Neural cell (in vitro differentiated cells): Measurements from ENCODE around the gene ASTN1. TPM values are rescaled to one million over a fixed set of nuclear protein-coding genes. Genes with fewer than 3 reads are reported as not detected.

ENCODE experiments used
- H2AFZ ChIP-seq: fragments of 200-600, 300-800 bp; sonication (generic), shearing (Covaris generic); 2 replicates; pipeline ENCODE4 v1.6.0; 2014; ENCODE audit warnings: low read depth, mild to moderate bottlenecking, antibody characterized with exemption, low read length, moderate library complexity
- H3F3A ChIP-seq: fragments of 200-600 bp; shearing (Covaris generic); 2 replicates; pipeline ENCODE4 v1.6.1; 2016; ENCODE audit warnings: mild to moderate bottlenecking, moderate library complexity, mixed read lengths, antibody characterized with exemption, low read length; ENCODE audit not compliant: insufficient read depth, poor library complexity, severe bottlenecking
- H3K27ac ChIP-seq: fragments of 200-600, 300-800 bp; sonication (generic), shearing (Covaris generic); 2 replicates; pipeline ENCODE4 v1.5.1; 2014; ENCODE audit warnings: mild to moderate bottlenecking, low read length, moderate library complexity
- H3K27me3 ChIP-seq: fragments of 300-800, 200-600 bp; sonication (generic), shearing (Covaris generic); 2 replicates; pipeline ENCODE4 v1.6.0; 2014; ENCODE audit warnings: mild to moderate bottlenecking, low read depth, low read length, moderate library complexity; ENCODE audit not compliant: insufficient read depth
- H3K36me3 ChIP-seq: fragments of 300-800, 200-600 bp; sonication (generic), shearing (Covaris generic); 2 replicates; pipeline ENCODE4 v1.5.1; 2014; ENCODE audit warnings: mild to moderate bottlenecking, antibody characterized with exemption, low read length, moderate library complexity; ENCODE audit not compliant: insufficient read depth
- H3K4me2 ChIP-seq: fragments of 300-800, 200-600 bp; sonication (generic), shearing (Covaris generic); 2 replicates; pipeline ENCODE4 v1.6.0; 2014; ENCODE audit warnings: mild to moderate bottlenecking, low read length
- H3K4me3 ChIP-seq: fragments of 300-800, 200-600 bp; sonication (generic), shearing (Covaris generic); 2 replicates; pipeline ENCODE4 v1.5.1; 2014; ENCODE audit warnings: mild to moderate bottlenecking, low read length, moderate library complexity
- H3K79me2 ChIP-seq: fragments of 200-600 bp; shearing (Covaris generic); replicated peaks from 2 replicates; pipeline ENCODE4 v1.6.0; 2014; ENCODE audit warnings: mild to moderate bottlenecking, low read length, moderate library complexity; ENCODE audit not compliant: insufficient read depth
- H3K9ac ChIP-seq: fragments of 300-800, 200-600 bp; sonication (generic), shearing (Covaris generic); 2 replicates; pipeline ENCODE4 v1.6.1; 2016; ENCODE audit warnings: mild to moderate bottlenecking, low read length, mixed read lengths
- H3K9me2 ChIP-seq: fragments of 200-600 bp; shearing (Covaris generic); 2 replicates; pipeline ENCODE4 v1.6.1; 2016; ENCODE audit warnings: mild to moderate bottlenecking, low read length, mixed read lengths; ENCODE audit not compliant: insufficient read depth
- H3K9me3 ChIP-seq: fragments of 200-600, 300-800 bp; sonication (generic), shearing (Covaris generic); 2 replicates; pipeline ENCODE4 v1.6.1; 2016; ENCODE audit warnings: mild to moderate bottlenecking, mixed run types, low read length, moderate library complexity, mixed read lengths
- H4K20me1 ChIP-seq: fragments of 200-600 bp; shearing (Covaris generic); 2 replicates; pipeline ENCODE4 v1.6.1; 2016; ENCODE audit warnings: mild to moderate bottlenecking, mixed run types; ENCODE audit not compliant: insufficient read depth
- CTCF ChIP-seq: fragments of 450-650 bp; IDR thresholded peaks from 2 replicates; pipeline ENCODE4 v1.5.1; 2014; ENCODE audit warnings: antibody characterized with exemption, mild to moderate bottlenecking, moderate library complexity; ENCODE audit not compliant: poor library complexity, severe bottlenecking
- EP300 ChIP-seq: fragments of 450-650 bp; conservative IDR thresholded peaks from 2 replicates; pipeline ENCODE4 v1.6.1; 2014; ENCODE audit warnings: antibody characterized with exemption, mild to moderate bottlenecking, moderate library complexity; ENCODE audit not compliant: poor library complexity, severe bottlenecking
- EZH2 ChIP-seq: fragments of 200-600, 300-800 bp; shearing (Covaris generic), sonication (generic); IDR thresholded peaks from 2 replicates; pipeline ENCODE4 v1.6.1; 2014; ENCODE audit warnings: antibody characterized with exemption, low read length, borderline replicate concordance, mild to moderate bottlenecking; ENCODE audit not compliant: insufficient read depth, poor library complexity, severe bottlenecking
- MXI1 ChIP-seq: fragments of 450-650 bp; conservative IDR thresholded peaks from 2 replicates; pipeline ENCODE4 v1.6.1; 2014; ENCODE audit warnings: antibody characterized with exemption, mild to moderate bottlenecking; ENCODE audit not compliant: poor library complexity, severe bottlenecking
- POLR2AphosphoS5 ChIP-seq: IDR thresholded peaks from 2 replicates; pipeline ENCODE4 v1.6.1; 2012
- RAD21 ChIP-seq: fragments of 450-650 bp; conservative IDR thresholded peaks from 2 replicates; pipeline ENCODE4 v1.6.1; 2014; ENCODE audit warnings: antibody characterized with exemption, mild to moderate bottlenecking, moderate library complexity
- REST ChIP-seq: IDR thresholded peaks from 2 replicates; pipeline ENCODE4 v1.6.1; 2012; ENCODE audit warnings: borderline replicate concordance
- SMC3 ChIP-seq: fragments of 450-650 bp; conservative IDR thresholded peaks from 2 replicates; pipeline ENCODE4 v1.6.1; 2014; ENCODE audit warnings: antibody characterized with exemption, mild to moderate bottlenecking, moderate library complexity; ENCODE audit not compliant: poor library complexity
- TAF1 ChIP-seq: IDR thresholded peaks from 2 replicates; pipeline ENCODE4 v1.6.1; 2012; ENCODE audit warnings: low read depth
- polyA plus RNA-seq: library from polyadenylated mRNA; depleted of rRNA; stranded (reverse); fragments of >200 nt; gene quantifications from 2 replicates; pipeline ENCODE4 v1.2.3, GENCODE V29; 2014

ASTN1 gene
- polyA plus RNA-seq, 1 donor from 2014 or later = 33.4 TPM

- Histone ChIP-seq H2AFZ (no peak overlapping the region), H3K9me2 (no peaks in the 10 kb centered on the region), H3K36me3 (no peaks in the 10 kb centered on the region), H3K4me2 (no peak overlapping the region), H3K79me2 (no peaks in the 10 kb centered on the region), H3K27me3 (no peaks in the 10 kb centered on the region), H3K9me3 (no peaks in the 10 kb centered on the region), H3F3A (no peaks in the 10 kb centered on the region), H3K27ac (no peak overlapping the region), H4K20me1 (no peaks in the 10 kb centered on the region), H3K4me3 (no peak overlapping the region), H3K9ac (no peak overlapping the region)
- TF ChIP-seq REST (no peak), TAF1 (no peak)
Measured at GRCh38 chr1:176829261-176829660, 335.3 kb downstream of the ASTN1 start.

GRCh38 chr1:176826265-176826664 is 338.2 kb downstream of the ASTN1 start:
- Histone ChIP-seq H3K27ac (no peak overlapping the region), H3K4me3 (no peak overlapping the region), H2AFZ (no peak overlapping the region), H4K20me1 (no peaks in the 10 kb centered on the region), H3K79me2 (no peaks in the 10 kb centered on the region), H3K27me3 (no peaks in the 10 kb centered on the region), H3K36me3 (no peaks in the 10 kb centered on the region), H3F3A (no peaks in the 10 kb centered on the region), H3K4me2 (no peak overlapping the region), H3K9me2 (no peaks in the 10 kb centered on the region), H3K9me3 (no peaks in the 10 kb centered on the region), H3K9ac (no peak overlapping the region)
- TF ChIP-seq RAD21 (no peak), POLR2AphosphoS5 (no peak), TAF1 (no peak)

GRCh38 chr1:176820391-176821031 is 344.0 kb downstream of the ASTN1 start:
- no peaks in the 10 kb centered on the region for H3K27me3 ChIP-seq
- no peaks in the 10 kb centered on the region for H3F3A ChIP-seq
- H4K20me1 ChIP-seq = no peaks in the 10 kb centered on the region
- H3K79me2 ChIP-seq = no peaks in the 10 kb centered on the region
- H3K9me2 ChIP-seq = no peaks in the 10 kb centered on the region
- H3K9me3 ChIP-seq = no peaks in the 10 kb centered on the region
- H3K4me2 ChIP-seq = no peak overlapping the region
- H3K27ac ChIP-seq = no peak overlapping the region
- TF ChIP-seq EP300 (no peak), RAD21 (no peak), EZH2 (no peak), CTCF (no peak), TAF1 (no peak), REST (no peak), MXI1 (no peak), POLR2AphosphoS5 (no peak), SMC3 (no peak)
- no peak overlapping the region for H3K4me3 ChIP-seq
- H3K36me3 ChIP-seq = no peaks in the 10 kb centered on the region
- no peak overlapping the region for H2AFZ ChIP-seq
- H3K9ac ChIP-seq = no peak overlapping the region
